Stimulated activated naive CD4-positive, alpha-beta T cell (primary cell): ENCODE results near the gene KBTBD7.
"Not testable (repeated sequence)": the region's sequence is repeated elsewhere in the genome, so short reads cannot be mapped to it uniquely, and the experiment has no call there.

ENCODE experiments used
- DNase-seq, 6 experiments: peaks; one replicate each; lab custom pipeline; 2025; lab: John Stamatoyannopoulos, UW

The KBTBD7 gene

DNA sequence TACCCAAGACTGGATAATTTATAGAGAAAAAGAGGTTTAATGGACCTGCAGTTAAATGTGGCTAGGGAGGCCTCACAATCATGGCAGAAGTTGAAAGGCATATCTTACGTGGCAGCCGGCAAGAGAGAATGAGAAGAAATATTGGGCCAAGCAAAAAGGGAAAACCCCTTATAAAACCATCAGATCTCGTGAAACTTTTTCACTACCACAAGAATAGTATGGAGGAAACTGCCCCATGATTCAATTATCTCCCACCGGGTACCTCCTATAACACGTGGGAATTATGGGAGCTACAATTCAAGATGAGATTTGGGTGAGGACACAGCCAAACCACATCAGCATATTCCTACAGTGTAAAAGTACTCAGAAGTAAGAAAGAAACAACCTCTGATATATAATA lies 4.7 kb upstream of the KBTBD7 start:
- no peak for DNase-seq

DNA sequence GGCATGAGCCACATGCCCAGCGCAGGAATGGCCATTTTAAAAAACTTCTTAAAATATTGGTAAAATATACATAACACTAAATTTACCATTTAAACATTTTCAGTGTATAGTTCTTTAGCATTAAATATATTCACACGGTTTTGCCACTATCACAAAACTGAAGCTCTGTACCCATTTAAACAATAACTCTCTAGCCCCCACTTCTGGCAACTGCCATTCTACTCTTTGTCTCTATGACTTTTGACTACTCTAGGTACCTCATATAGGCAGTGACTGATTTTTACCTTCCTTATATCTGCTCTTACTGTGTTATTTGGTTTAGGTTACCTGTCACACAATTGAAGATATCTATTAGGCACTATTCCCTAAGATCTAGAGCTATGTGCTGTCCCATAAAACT lies 2.3 kb upstream of the KBTBD7 start:
- DNase-seq = peak in 1 of 6 experiments; percentile 1

DNA sequence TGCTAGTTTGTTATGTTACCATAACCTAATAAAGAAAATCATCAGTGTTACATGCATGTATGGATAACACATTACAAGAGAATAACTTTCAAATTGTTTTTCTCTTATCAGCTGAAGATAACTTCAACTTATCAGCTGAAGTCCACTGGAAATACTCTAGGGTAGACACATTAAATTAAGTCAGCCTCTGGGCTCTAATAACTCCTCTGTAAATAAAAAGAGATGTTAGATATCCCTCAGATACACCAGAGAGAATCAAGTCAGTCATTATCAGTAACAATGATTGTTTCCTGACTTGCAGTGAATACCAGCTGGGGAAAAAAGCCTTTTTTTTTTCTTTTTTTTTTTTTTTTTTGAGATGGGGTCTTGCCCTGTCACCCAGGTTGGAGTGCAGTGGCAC lies 1.6 kb upstream of the KBTBD7 start:
- DNase-seq = no peak

GRCh38 chr13:41193469-41193868 lies 900 bp downstream of the KBTBD7 start:
- DNase-seq = no peak

- no peak for DNase-seq
Observed at GRCh38 chr13:41188584-41188983, 5.8 kb downstream of the KBTBD7 start.

DNA sequence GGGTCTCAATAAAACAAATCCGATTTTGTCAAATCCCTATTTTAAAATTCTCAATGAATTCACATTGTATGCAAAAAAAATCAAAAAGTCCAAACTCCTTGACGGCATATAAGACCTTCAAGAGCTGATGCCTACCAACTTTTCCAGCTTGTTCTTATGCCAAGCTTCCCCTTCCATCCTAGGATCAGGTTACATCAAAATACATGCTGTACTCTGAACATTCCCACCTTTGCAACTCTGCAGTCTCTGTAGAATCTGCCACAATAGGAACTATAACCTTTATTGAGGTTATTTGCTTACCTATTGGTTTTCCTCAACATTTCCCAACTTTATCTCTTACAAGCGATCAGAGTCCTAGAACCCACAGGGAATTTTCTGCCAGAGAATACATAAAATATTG lies 7.9 kb downstream of the KBTBD7 start:
- DNase-seq = no peak

DNA sequence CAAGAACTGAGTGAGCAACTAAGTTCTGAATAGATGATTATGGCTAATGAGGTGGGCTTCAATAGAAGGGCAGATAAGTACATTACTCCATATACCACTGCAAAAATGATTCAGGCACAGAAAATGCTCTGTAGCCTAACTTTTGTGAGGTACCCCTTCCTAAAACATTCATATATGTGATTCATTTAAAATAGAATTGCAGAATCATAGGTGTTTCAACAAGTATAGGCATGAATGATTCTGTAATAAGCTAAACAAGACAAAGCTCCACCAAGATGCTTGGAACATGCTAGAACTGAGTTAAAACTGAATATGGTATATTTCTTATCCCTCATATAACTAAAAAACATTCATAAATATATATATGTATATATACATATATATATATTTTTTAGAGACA lies 12.1 kb downstream of the KBTBD7 start:
- DNase-seq = no peak

GRCh38 chr13:41179593-41180250 lies 14.6 kb downstream of the KBTBD7 start:
- DNase-seq = no peak

DNA sequence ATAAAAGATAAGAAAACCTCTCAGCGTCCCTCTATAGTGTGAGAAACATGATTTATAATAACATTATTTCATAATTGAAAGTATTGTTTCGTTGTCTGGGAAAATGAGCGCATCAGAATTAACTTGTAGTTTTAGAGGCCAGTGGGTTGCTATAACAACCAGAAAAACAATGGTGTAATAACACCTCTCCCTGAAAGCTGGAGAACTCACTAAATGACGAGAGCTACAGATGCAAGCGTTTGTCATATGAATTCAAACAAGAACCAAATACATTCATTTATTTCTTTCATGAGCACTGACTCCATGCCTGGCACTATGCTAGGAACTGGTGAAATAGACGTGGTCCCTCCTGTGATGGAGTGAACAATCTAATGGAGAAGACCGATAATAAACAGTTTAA lies 16.3 kb downstream of the KBTBD7 start:
- DNase-seq = no peak

GRCh38 chr13:41177616-41178015 lies 16.8 kb downstream of the KBTBD7 start:
- no peak for DNase-seq

- not testable (repeated sequence) for DNase-seq
Observed at GRCh38 chr13:41175576-41175975, 18.8 kb downstream of the KBTBD7 start.

- no peak for DNase-seq
Observed at GRCh38 chr13:41162151-41162550, 32.2 kb downstream of the KBTBD7 start.

DNA sequence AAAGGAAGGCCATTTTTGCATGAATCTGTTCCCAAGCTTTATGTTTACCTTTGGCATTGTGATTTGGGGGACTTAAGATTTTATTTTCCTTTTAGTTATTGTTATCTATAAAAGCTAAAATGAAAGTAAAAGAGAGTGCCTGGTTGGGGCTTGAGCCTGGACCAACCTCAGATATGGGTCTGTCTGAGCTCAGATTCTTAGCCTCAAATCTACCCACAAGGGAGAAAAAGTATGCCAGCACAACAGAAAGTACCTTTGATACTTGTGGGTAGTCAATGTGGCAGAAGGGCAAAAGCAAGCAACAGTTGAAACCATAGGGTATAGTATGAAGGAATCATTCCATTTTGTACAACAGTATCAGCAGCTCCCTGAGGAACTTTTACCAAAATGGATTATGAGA lies 35.2 kb downstream of the KBTBD7 start:
- DNase-seq = no peak

- DNase-seq = no peak
Observed at GRCh38 chr13:41157048-41157717, 37.2 kb downstream of the KBTBD7 start.

DNA sequence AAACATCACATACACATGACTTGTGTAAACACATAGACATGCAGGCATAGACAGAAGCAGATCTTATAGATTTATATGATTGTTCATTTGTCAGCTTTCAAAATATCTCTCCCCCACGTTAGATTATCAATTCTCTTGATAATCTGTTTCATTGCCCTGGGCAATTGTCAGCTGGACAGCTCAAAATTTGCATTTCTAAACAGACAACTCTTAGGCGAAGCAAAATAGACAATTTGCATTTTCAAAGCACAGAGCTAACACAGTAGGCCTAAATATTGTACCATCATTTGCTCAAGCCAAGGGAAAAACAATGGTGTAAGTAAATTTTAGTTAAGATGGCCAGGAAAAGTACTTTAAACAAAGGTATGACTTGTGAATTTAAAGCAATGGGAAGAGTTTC lies 37.7 kb downstream of the KBTBD7 start:
- DNase-seq = no peak

DNA sequence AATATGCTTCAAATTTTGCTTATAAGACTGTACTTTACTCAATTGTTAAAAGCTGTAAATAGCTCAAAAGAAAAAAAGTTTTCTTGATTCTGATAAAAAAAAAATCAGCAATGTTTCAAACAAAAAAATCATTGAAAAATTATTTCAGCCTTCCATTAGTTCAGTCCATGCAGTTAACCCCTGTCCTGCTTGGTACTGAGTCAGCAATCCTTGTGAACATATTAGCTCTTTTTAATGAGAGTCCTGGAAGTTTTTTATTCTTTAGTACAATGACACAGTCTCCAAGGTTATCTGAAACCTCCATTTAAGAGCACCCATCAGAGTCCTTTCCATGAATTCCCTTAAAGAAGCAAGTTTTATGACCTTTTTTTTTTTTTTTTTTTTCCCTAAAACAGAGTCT lies 40.3 kb downstream of the KBTBD7 start:
- DNase-seq = no peak

DNA sequence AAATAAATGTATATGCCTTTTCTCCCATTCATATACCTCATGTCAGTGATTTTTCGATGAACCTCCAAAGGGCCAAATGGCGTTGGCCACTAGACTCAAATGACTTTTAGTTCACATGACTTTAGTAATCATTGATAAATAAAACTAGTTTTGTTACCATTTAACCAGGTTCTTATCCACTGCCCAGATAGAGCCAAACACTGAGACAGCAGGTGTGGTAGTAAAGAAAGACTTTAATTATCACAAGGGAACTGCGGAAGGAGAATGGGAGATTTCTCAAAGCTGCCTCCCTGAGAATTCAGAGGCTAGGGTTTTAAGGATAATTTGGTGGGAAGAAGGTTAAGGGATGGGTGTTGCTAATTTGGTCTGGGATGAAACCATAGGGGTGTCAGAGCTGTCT lies 42.4 kb downstream of the KBTBD7 start:
- DNase-seq = no peak

GRCh38 chr13:41150058-41150457 lies 44.3 kb downstream of the KBTBD7 start:
- DNase-seq = no peak

DNA sequence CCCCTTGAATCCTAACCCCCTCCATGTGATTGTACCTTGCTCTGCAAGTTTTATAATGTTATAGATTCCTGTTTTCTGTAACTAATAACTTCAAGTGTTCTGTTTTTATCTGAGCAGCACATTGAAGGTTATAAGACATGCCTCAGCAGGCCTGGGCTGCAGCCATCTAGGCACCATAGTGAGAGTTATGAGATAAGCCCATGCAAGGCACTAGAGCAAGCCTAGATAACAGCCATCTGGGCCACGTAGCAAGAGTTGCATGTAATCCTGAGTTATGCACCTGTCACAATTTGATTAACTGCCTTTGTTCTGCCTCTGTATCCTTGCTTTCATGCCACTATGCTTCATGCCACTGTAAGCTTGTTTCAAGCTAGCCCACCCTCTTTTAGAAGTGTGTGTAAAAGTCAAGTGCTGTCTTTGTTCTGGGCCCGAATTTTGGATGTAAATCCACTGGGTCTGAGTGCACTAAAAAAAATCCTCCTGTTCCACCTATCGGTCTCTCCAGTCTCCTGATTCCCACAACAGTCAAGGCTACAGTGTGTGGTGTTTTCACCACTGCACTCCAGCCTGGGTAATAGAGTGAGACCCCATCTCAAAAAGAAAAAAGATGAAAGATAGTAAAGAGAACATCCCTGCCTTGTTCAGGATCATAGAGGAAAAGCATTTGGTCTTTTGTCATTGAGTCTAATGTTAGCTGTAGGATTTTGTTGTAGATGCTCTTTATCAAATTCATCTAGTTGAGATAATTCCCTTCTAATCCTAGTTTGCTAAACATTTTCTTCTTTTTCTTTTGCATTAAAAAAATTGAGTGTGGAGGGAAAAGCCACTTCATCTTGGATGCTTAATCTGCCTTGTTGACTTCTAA lies 45.7 kb downstream of the KBTBD7 start:
- no peak for DNase-seq

GRCh38 chr13:41145136-41145908 lies 49.0 kb downstream of the KBTBD7 start:
- DNase-seq = no peak

- no peak for DNase-seq
Observed at GRCh38 chr13:41144576-41144975, 49.8 kb downstream of the KBTBD7 start.
